Choroid plexus epithelial cell (primary cell): ENCODE data around the gene JAK2.

ENCODE experiments used
- DNase-seq: peaks from one replicate; pipeline ENCODE4 v3.0.0-alpha.2; 2010; ENCODE audit warnings: low read depth
- H3K4me3 ChIP-seq: 2 replicates; pipeline ENCODE4 v1.5.1; 2011; ENCODE audit warnings: low read depth, mild to moderate bottlenecking, control low read depth, low read length, moderate library complexity
- TF ChIP-seq, protein P1 (sequence below): conservative IDR thresholded peaks from 2 replicates; pipeline ENCODE4 v1.5.1; 2011; ENCODE audit warnings: low read depth, mild to moderate bottlenecking, control low read depth, inconsistent platforms, low read length, moderate library complexity

Gene JAK2

DNA sequence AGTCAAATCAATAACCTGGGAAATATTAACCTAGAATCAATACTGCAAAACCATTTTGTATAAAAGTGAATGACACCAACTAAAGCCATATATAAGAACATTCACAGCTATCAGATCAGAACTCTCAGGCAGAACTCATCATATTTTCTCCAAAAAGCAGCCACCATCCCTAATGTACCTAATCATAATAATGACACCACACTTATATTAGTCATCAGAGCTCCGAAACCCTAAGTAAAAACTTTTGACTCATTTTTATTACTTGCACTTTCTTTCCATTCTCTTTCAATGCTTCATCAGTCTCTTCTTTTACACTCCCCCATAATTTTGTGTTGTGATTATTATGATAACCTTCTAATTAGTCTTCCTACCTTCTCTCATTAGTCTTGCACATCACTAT lies 155.1 kb downstream of the JAK2 start:
- no peak for DNase-seq
- no peak overlapping the region for H3K4me3 ChIP-seq
- TF ChIP-seq, protein P1, sequence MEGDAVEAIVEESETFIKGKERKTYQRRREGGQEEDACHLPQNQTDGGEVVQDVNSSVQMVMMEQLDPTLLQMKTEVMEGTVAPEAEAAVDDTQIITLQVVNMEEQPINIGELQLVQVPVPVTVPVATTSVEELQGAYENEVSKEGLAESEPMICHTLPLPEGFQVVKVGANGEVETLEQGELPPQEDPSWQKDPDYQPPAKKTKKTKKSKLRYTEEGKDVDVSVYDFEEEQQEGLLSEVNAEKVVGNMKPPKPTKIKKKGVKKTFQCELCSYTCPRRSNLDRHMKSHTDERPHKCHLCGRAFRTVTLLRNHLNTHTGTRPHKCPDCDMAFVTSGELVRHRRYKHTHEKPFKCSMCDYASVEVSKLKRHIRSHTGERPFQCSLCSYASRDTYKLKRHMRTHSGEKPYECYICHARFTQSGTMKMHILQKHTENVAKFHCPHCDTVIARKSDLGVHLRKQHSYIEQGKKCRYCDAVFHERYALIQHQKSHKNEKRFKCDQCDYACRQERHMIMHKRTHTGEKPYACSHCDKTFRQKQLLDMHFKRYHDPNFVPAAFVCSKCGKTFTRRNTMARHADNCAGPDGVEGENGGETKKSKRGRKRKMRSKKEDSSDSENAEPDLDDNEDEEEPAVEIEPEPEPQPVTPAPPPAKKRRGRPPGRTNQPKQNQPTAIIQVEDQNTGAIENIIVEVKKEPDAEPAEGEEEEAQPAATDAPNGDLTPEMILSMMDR = no peak

DNA sequence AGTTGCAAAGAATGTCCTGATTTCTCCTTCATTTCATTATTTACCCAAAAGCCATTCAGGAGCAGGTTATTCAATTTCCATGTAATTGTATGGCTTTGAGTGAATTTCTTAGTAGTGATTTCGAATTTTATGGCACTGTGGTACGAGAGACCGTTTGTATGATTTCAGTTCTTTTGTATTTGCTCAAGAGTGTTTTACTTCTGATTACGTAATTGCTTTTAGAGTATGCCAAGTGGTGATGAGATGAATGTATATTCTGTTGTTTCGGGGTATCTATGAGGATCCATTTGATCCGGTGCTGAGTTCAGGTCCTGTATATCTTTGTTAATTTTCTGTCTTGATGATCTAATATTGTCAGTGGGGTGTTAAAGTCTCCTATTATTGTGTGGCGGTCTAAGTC lies 159.1 kb downstream of the JAK2 start:
- H3K4me3 ChIP-seq = no peak overlapping the region
- no peak for DNase-seq
- TF ChIP-seq, protein P1 = no peak

DNA sequence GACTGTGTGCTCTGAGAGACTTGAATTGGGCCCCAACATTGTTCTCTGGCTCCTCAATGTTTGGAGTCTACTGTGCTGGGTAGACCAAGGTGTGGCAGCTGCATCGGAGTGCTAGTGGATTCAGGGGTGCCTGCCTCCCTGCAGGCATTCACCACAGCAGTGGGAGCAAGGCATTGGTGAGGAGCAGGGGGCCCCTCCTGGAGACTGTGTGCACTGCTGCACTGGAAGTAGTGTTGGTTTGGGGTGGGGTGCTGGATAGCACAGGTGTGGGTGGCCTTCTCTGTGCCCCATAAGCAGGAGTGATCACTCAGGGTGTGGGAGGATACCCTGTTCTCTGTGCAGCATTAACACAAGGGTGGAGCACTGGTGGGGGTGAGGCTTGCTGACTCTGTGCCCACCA lies 161.2 kb downstream of the JAK2 start:
- H3K4me3 ChIP-seq = no peak overlapping the region
- TF ChIP-seq, protein P1 = no peak
- DNase-seq = no peak
